WERI-Rb-1 (cell line): ENCODE measurements around the gene FAIM.

Experiments
- DNase-seq: peaks from one replicate; pipeline ENCODE4 v3.0.0-alpha.2; 2020
- H3K27ac ChIP-seq: fragments of 250-450 bp; sonication (Bioruptor Pico); 2 replicates; pipeline ENCODE4 v1.5.1; 2020; ENCODE audit warnings: mild to moderate bottlenecking, moderate library complexity
- H3K27me3 ChIP-seq: fragments of 250-450 bp; sonication (Bioruptor Pico); 2 replicates; pipeline ENCODE4 v1.5.1; 2021; ENCODE audit warnings: mild to moderate bottlenecking, low read depth, moderate library complexity; ENCODE audit not compliant: insufficient read depth, severe bottlenecking
- H3K36me3 ChIP-seq: fragments of 250-450 bp; sonication (Bioruptor Pico); 2 replicates; pipeline ENCODE4 v1.5.1; 2020; ENCODE audit warnings: mild to moderate bottlenecking, moderate library complexity
- H3K4me3 ChIP-seq: 2 replicates; pipeline ENCODE4 v1.5.1; 2011; ENCODE audit warnings: low read depth, mild to moderate bottlenecking, control low read depth, low read length
- H3K9me3 ChIP-seq: fragments of 250-450 bp; sonication (Bioruptor Pico); 2 replicates; pipeline ENCODE4 v1.5.1; 2021; ENCODE audit warnings: mild to moderate bottlenecking, moderate library complexity; ENCODE audit not compliant: severe bottlenecking
- TF ChIP-seq, protein P1 (sequence below): IDR thresholded peaks from 2 replicates; pipeline ENCODE4 v1.5.1; 2011; ENCODE audit warnings: low read depth, mild to moderate bottlenecking, control low read depth, inconsistent platforms, low read length

The FAIM gene

DNA sequence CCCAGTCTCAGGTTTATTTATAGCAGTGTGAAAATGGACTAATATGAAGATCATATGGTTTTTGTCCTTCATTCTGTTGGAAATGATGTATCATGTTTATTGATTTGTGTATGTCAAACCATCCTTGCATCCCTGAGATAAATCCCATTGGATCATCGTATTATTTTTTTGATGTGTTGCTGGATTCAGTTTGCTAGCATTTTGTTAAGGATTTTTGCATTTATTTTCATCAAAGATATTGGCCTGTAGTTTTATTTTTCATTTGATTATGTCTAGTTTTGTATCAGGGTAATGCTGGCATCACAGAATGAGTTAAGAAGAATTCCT is 34.3 kb downstream of the FAIM start:
- peaks cover 11% of the 10 kb centered on the region for H3K9me3 ChIP-seq
- TF ChIP-seq, protein P1, sequence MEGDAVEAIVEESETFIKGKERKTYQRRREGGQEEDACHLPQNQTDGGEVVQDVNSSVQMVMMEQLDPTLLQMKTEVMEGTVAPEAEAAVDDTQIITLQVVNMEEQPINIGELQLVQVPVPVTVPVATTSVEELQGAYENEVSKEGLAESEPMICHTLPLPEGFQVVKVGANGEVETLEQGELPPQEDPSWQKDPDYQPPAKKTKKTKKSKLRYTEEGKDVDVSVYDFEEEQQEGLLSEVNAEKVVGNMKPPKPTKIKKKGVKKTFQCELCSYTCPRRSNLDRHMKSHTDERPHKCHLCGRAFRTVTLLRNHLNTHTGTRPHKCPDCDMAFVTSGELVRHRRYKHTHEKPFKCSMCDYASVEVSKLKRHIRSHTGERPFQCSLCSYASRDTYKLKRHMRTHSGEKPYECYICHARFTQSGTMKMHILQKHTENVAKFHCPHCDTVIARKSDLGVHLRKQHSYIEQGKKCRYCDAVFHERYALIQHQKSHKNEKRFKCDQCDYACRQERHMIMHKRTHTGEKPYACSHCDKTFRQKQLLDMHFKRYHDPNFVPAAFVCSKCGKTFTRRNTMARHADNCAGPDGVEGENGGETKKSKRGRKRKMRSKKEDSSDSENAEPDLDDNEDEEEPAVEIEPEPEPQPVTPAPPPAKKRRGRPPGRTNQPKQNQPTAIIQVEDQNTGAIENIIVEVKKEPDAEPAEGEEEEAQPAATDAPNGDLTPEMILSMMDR = no peak

DNA sequence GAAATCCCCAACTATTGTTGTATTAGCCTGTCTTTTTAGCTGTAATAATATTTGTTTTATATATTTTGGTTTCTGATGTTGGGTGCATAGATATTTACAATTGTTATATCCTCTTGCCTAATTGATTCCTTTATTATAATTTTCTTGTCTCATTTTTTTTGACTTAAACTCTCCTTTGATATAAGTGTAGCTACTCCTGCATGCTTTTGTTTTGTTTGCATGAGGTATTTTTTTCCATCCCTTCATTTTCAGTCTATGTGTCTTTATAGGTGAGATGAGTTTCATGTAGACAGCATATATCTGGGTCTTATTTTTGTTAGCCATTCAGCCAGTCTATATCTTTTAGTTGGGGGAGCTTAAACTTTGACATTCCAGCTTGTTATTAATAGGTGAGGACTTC is 37.4 kb downstream of the FAIM start:
- TF ChIP-seq, protein P1 = no peak
- H3K27me3 ChIP-seq = no peaks in the 10 kb centered on the region
- H3K4me3 ChIP-seq = no peak overlapping the region
- peaks cover 14% of the 10 kb centered on the region for H3K9me3 ChIP-seq
- peaks cover 4% of the 10 kb centered on the region; the same call in 1 of the 2 replicates for H3K36me3 ChIP-seq
- no peak for DNase-seq
- no peak overlapping the region for H3K27ac ChIP-seq

More for the DNA sequence above, 34.3 kb downstream of the FAIM start:
- Histone ChIP-seq H3K36me3 (no peaks in the 10 kb centered on the region), H3K27ac (no peak overlapping the region), H3K27me3 (no peaks in the 10 kb centered on the region), H3K4me3 (no peak overlapping the region)
- no peak for DNase-seq

DNA sequence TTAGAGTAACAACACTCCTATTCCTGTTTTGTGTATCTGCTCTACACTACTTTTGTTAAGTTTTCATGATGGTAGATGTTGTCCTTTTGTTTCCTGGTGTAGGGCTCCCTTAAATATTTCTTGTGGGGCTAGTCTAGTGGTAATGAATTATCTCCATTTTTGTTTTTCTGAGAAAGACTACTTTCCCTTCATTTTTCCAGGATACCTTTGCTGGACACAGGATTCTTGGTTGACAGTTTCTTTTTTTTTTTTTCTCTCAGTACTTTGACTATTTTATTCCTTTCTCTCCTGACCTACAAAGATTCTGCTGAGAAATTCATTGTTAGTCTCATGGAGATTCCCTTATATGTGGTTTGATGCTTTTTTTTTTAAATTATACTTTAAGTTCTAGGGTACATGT is 37.9 kb downstream of the FAIM start:
- H3K27ac ChIP-seq = no peak overlapping the region
- DNase-seq = no peak
- H3K36me3 ChIP-seq = peaks cover 4% of the 10 kb centered on the region; the same call in 1 of the 2 replicates
- H3K4me3 ChIP-seq = no peak overlapping the region
- peaks cover 14% of the 10 kb centered on the region for H3K9me3 ChIP-seq
- TF ChIP-seq, protein P1 = no peak
- no peaks in the 10 kb centered on the region for H3K27me3 ChIP-seq

DNA sequence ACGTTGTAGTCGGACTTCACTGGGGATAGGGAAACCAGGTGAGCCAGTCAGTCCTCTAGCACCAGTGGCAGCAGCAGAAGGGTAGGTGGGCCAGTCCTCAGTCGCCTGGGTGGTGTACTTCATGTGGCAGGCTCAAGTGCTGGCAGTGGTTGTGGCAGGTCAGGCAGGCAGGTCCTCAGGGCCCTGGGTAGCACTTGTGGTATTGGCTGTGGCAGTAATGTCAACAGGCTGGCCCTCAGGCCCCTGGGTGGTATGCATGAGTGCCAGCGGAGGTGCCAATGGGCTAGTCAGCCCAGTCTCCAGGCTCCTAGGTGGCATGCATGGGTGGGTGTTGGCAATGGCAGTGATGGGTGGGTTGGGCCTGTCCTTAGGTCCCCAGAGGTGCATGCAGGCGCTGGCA is 40.6 kb downstream of the FAIM start:
- Histone ChIP-seq H3K4me3 (no peak overlapping the region), H3K27me3 (no peaks in the 10 kb centered on the region), H3K27ac (no peak overlapping the region), H3K9me3 (peaks cover 3% of the 10 kb centered on the region), H3K36me3 (peaks cover 4% of the 10 kb centered on the region; the same call in 1 of the 2 replicates)
- no peak for DNase-seq
- TF ChIP-seq, protein P1 = no peak

DNA sequence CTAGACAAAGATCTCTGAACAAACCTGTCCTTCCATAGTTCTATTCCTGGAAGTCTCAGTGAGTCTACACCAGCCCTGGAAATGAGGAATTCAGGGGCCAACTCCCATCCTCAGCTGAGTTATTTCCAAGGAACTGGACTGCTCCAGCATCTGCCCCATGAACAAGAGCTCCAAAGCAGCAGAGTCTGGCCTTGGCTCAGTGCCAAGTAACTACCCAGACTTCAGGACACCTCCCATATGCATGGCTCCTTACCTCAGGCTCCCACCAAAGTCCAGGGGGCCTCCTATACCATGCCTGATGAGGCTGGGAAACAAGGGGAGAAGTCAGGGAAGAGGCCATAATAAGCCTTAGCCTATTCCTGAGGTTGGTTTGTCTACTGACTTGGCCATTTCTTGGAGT is 45.0 kb downstream of the FAIM start:
- Histone ChIP-seq H3K4me3 (no peak overlapping the region), H3K27ac (no peak overlapping the region), H3K9me3 (no peaks in the 10 kb centered on the region), H3K36me3 (peaks cover 4% of the 10 kb centered on the region; the same call in 1 of the 2 replicates), H3K27me3 (no peaks in the 10 kb centered on the region)
- DNase-seq = no peak
- TF ChIP-seq, protein P1 = no peak

DNA sequence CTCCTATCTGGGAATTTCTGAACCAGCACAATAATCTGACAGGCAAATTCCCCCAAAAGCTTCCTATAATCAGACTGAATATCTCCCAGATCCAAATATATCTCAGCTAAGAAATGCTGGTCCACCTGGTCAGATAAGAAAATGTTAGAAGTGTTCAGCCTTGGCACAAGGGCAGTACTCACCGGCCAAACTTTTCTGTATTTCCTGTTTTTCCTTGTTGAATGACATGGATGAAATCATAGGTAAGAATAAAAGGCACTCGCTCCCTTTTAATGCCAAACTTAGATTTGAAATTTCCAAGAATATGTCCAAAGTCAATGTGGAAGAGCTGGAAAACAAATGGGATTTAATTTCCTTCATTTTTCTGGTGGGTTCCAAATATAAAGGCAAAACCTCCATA is 48.9 kb downstream of the FAIM start:
- no peak for DNase-seq
- Histone ChIP-seq H3K36me3 (no peaks in the 10 kb centered on the region), H3K27ac (no peak overlapping the region), H3K9me3 (no peaks in the 10 kb centered on the region), H3K4me3 (no peak overlapping the region), H3K27me3 (no peaks in the 10 kb centered on the region)
- TF ChIP-seq, protein P1 = no peak
